Vagina (tissue), 2 donors: ENCODE results near the gene VWA1.

ENCODE experiments used
- CTCF ChIP-seq, 3 experiments: fragments of 450-650 bp in 2 of 3; fragments of 200-600 bp in 1 of 3; sonication (generic) in 1 of 3; IDR thresholded peaks; one replicate each; pipeline ENCODE4 v1.5.1; 2017 to 2019; ENCODE audit warnings: antibody characterized with exemption in 3 of 3, mild to moderate bottlenecking in 2 of 3, moderate library complexity in 2 of 3
- POLR2A ChIP-seq, 2 donors: fragments of 450-650 bp; IDR thresholded peaks; one replicate each; pipeline ENCODE4 v1.6.1; 2017; ENCODE audit warnings: antibody characterized with exemption in 2 of 2, mild to moderate bottlenecking in 2 of 2, moderate library complexity in 2 of 2
- POLR2AphosphoS5 ChIP-seq, 2 donors: sonication (generic); formaldehyde crosslinking; IDR thresholded peaks; one replicate each; pipeline ENCODE4 v1.9.0; 2017; ENCODE audit warnings: antibody characterized with exemption in 2 of 2, mild to moderate bottlenecking in 2 of 2, low read depth in 1 of 2; ENCODE audit not compliant: insufficient read depth in 1 of 2

- TF ChIP-seq CTCF (IDR thresholded peaks at IDR 0.05) (no peak), POLR2A (IDR thresholded peaks at IDR 0.05) (no peak), POLR2AphosphoS5 (IDR thresholded peaks at IDR 0.05; ENCODE audit: insufficient read depth in 1 of 2, low read depth in 1 of 2) (no peak)
These were observed 16.1 kb upstream of the VWA1 start for GRCh38 chr1:1419363-1419812.
